Loucy (cell line): ENCODE data around the gene LZTS3.

Experiments used
- H2AFZ ChIP-seq: fragments of 200-600 bp; sonication (generic); 2 replicates; pipeline ENCODE4 v1.6.0; 2016; ENCODE audit warnings: antibody characterized with exemption, mild to moderate bottlenecking, low read length, moderate library complexity
- H3F3A ChIP-seq: fragments of 200-600 bp; 2 replicates; pipeline ENCODE4 v1.6.0; 2016; ENCODE audit warnings: antibody characterized with exemption, low read depth, mild to moderate bottlenecking
- H3K27me3 ChIP-seq: fragments of 200-600 bp; sonication (generic); 2 replicates; pipeline ENCODE4 v1.6.1; 2014; ENCODE audit warnings: low read length, mild to moderate bottlenecking; ENCODE audit not compliant: insufficient read depth, poor library complexity, severe bottlenecking
- H3K36me3 ChIP-seq: fragments of 200-600 bp; sonication (generic); 2 replicates; pipeline ENCODE4 v1.6.1; 2016; ENCODE audit warnings: low read length; ENCODE audit not compliant: insufficient read depth
- H3K4me1 ChIP-seq: fragments of 200-600 bp; sonication (generic); 2 replicates; pipeline ENCODE4 v1.5.1; 2014; ENCODE audit warnings: low read length, mild to moderate bottlenecking; ENCODE audit not compliant: insufficient read depth, poor library complexity, severe bottlenecking
- H3K4me2 ChIP-seq: fragments of 200-600 bp; sonication (generic); 2 replicates; pipeline ENCODE4 v1.6.0; 2014; ENCODE audit warnings: antibody characterized with exemption, low read length, low read depth, mild to moderate bottlenecking; ENCODE audit not compliant: poor library complexity, severe bottlenecking
- H3K4me3 ChIP-seq: fragments of 200-600 bp; sonication (generic); 2 replicates; pipeline ENCODE4 v1.5.1; 2014; ENCODE audit warnings: low read length, mild to moderate bottlenecking, mixed read lengths; ENCODE audit not compliant: poor library complexity, severe bottlenecking
- H3K79me2 ChIP-seq: fragments of 200-600 bp; sonication (generic); 2 replicates; pipeline ENCODE4 v1.6.1; 2014; ENCODE audit warnings: low read length; ENCODE audit not compliant: insufficient read depth
- H3K9ac ChIP-seq: fragments of 200-600 bp; sonication (generic); 2 replicates; pipeline ENCODE4 v1.6.0; 2014; ENCODE audit warnings: mild to moderate bottlenecking, low read depth, low read length, moderate library complexity; ENCODE audit not compliant: poor library complexity, severe bottlenecking
- H3K9me2 ChIP-seq: fragments of 200-600 bp; sonication (generic); replicated peaks from 2 replicates; pipeline ENCODE4 v1.6.1; 2016; ENCODE audit warnings: low read depth, low read length, mixed read lengths
- H3K9me3 ChIP-seq: fragments of 200-600 bp; sonication (generic); 2 replicates; pipeline ENCODE4 v1.6.1; 2014; ENCODE audit warnings: mild to moderate bottlenecking, antibody characterized with exemption, low read length, low read depth; ENCODE audit not compliant: insufficient read depth
- H4K20me1 ChIP-seq: fragments of 200-600 bp; sonication (generic); 2 replicates; pipeline ENCODE4 v1.6.0; 2014; ENCODE audit warnings: antibody characterized with exemption, low read length, mild to moderate bottlenecking; ENCODE audit not compliant: insufficient read depth, poor library complexity, severe bottlenecking
- CTCF ChIP-seq: fragments of 200-600 bp; sonication (generic); conservative IDR thresholded peaks from 2 replicates; pipeline ENCODE4 v1.5.1; 2014; ENCODE audit warnings: mild to moderate bottlenecking, antibody characterized with exemption, low read length
- EZH2phosphoT487 ChIP-seq: fragments of 200-600 bp; IDR thresholded peaks from 2 replicates; pipeline ENCODE4 v1.6.1; 2018; ENCODE audit warnings: antibody characterized with exemption, mild to moderate bottlenecking, moderate library complexity, borderline replicate concordance

The LZTS3 gene

GRCh38 chr20:3193806-3194616, 20.7 kb upstream of the LZTS3 start:
- Histone ChIP-seq H3K9me2 (no peaks in the 10 kb centered on the region), H3K79me2 (0 out of 2 replicates have a peak, but pooled peaks cover 3% of the 10 kb centered on the region), H4K20me1 (no peaks in the 10 kb centered on the region), H3K9me3 (no peaks in the 10 kb centered on the region), H3K4me2 (no peak overlapping the region), H3K36me3 (peaks cover 64% of the 10 kb centered on the region; the same call in 1 of the 2 replicates), H2AFZ (no peak overlapping the region), H3F3A (no peaks in the 10 kb centered on the region), H3K27me3 (no peaks in the 10 kb centered on the region), H3K9ac (no peak overlapping the region), H3K4me1 (no peaks in the 10 kb centered on the region), H3K4me3 (no peak overlapping the region)
- TF ChIP-seq EZH2phosphoT487 (no peak), CTCF (no peak)

GRCh38 chr20:3192226-3193015, 19.1 kb upstream of the LZTS3 start:
- H3K79me2 ChIP-seq, result 0 out of 2 replicates have a peak, but pooled peaks cover 3% of the 10 kb centered on the region
- no peaks in the 10 kb centered on the region for H3K9me3 ChIP-seq
- no peak overlapping the region for H3K4me2 ChIP-seq
- no peak overlapping the region for H3K9ac ChIP-seq
- no peak overlapping the region for H2AFZ ChIP-seq
- H3F3A ChIP-seq, result no peaks in the 10 kb centered on the region
- no peak overlapping the region for H3K4me3 ChIP-seq
- peaks cover 63% of the 10 kb centered on the region; the same call in 1 of the 2 replicates for H3K36me3 ChIP-seq
- no peaks in the 10 kb centered on the region for H3K9me2 ChIP-seq
- H3K4me1 ChIP-seq, result no peaks in the 10 kb centered on the region
- TF ChIP-seq CTCF (no peak), EZH2phosphoT487 (no peak)
- no peaks in the 10 kb centered on the region for H4K20me1 ChIP-seq
- no peaks in the 10 kb centered on the region for H3K27me3 ChIP-seq

- Histone ChIP-seq H3K9ac (no peak overlapping the region), H3K36me3 (peaks cover 56% of the 10 kb centered on the region; the same call in 1 of the 2 replicates), H4K20me1 (no peaks in the 10 kb centered on the region), H3F3A (no peaks in the 10 kb centered on the region), H3K4me1 (no peaks in the 10 kb centered on the region), H3K4me3 (no peak overlapping the region), H3K79me2 (0 out of 2 replicates have a peak, but pooled peaks cover 2% of the 10 kb centered on the region), H3K4me2 (no peak overlapping the region), H3K9me2 (no peaks in the 10 kb centered on the region), H2AFZ (no peak overlapping the region), H3K9me3 (no peaks in the 10 kb centered on the region), H3K27me3 (no peaks in the 10 kb centered on the region)
- TF ChIP-seq CTCF (no peak), EZH2phosphoT487 (no peak)
Measured at GRCh38 chr20:3190681-3191111, 17.3 kb upstream of the LZTS3 start.
